ENCODE data around the gene SH3PXD2A. TPM values are rescaled to one million over a fixed set of nuclear protein-coding genes. Genes with fewer than 3 reads are reported as not detected.

The SH3PXD2A gene
- total and polyA plus RNA-seq, 9 of the 15 experiments (the other 6 are each of a cell fraction or from before 2014, with no cell fraction given), result 0.41 to 9.3 (median 2.5) TPM

GRCh38 chr10:103618575-103619423 lies 236.6 kb downstream of the SH3PXD2A start (continued):
- TF ChIP-seq RERE (CRISPR knock-in tag; IDR thresholded peaks at IDR 0.05; ENCODE audit: borderline replicate concordance), result no peak
- TF ChIP-seq HNRNPK (IDR thresholded peaks at IDR 0.05; ENCODE audit: low read depth, low read length, poor library complexity, severe bottlenecking), result no peak
- no peak for TF ChIP-seq SP2 (IDR thresholded peaks at IDR 0.05; ENCODE audit: extremely low read depth, low read depth, low read length, poor library complexity, severe bottlenecking)
- TF ChIP-seq HES1 (IDR thresholded peaks at IDR 0.05; ENCODE audit: low read depth), result no peak; the same call in 1 of the 2 replicates
- TF ChIP-seq YY1 (IDR thresholded peaks at IDR 0.05; ENCODE audit: borderline replicate concordance in 1 of 3, control insufficient read depth in 1 of 3, extremely low read depth in 1 of 3, insufficient read depth in 3 of 3, insufficient read length in 1 of 3, insufficient replicate concordance in 2 of 3, low read depth in 1 of 3, low read length in 2 of 3), result no peak
- TF ChIP-seq ETV5 (CRISPR knock-in tag; IDR thresholded peaks at IDR 0.05; ENCODE audit: low read depth), result no peak
- TF ChIP-seq MAFG (tag; conservative IDR thresholded peaks at IDR 0.05), result no peak
- TF ChIP-seq NCOA4 (IDR thresholded peaks at IDR 0.05; ENCODE audit: partially characterized antibody), result no peak
- TF ChIP-seq ERF (CRISPR knock-in tag; IDR thresholded peaks at IDR 0.05), result peak; percentile 88
- no peak for TF ChIP-seq NFATC3 (IDR thresholded peaks at IDR 0.05)
- no peak for TF ChIP-seq POLR2A (conservative IDR thresholded peaks at IDR 0.05)
- TF ChIP-seq TGIF2 (CRISPR knock-in tag; IDR thresholded peaks at IDR 0.05), result no peak
- TF ChIP-seq ZSCAN32 (CRISPR knock-in tag; IDR thresholded peaks at IDR 0.05), result no peak
- no peak for TF ChIP-seq RBM17 (IDR thresholded peaks at IDR 0.05; ENCODE audit: borderline replicate concordance, low read depth, low read length)
- no peak for TF ChIP-seq MAFF (IDR thresholded peaks at IDR 0.05; ENCODE audit: low read length)
- TF ChIP-seq BRF2 (IDR thresholded peaks at IDR 0.05; ENCODE audit: borderline replicate concordance, insufficient read depth, insufficient read length), result no peak
- no peak for TF ChIP-seq CREB5 (CRISPR knock-in tag; IDR thresholded peaks at IDR 0.05)
- TF ChIP-seq FOXP1 (CRISPR knock-in tag; IDR thresholded peaks at IDR 0.05), result 0 out of 2 replicates have a peak, but pooled peaks have one; percentile 51

Measured in K562 (cell line).